CD8-positive, alpha-beta memory T cell (primary cell): ENCODE results near the gene RAB15. TPM values are rescaled to one million over a fixed set of nuclear protein-coding genes. Genes with fewer than 3 reads are reported as not detected.

ENCODE experiments used
- CTCF ChIA-PET: fragments of 350-600 bp; sonication (Branson Sonifier 250); formaldehyde crosslinking; loops from one replicate; lab custom pipeline; 2021; ENCODE audit warnings: antibody characterized with exemption; lab: Charles Lee
- POLR2A ChIA-PET: fragments of 350-600 bp; sonication (Branson Sonifier 250); formaldehyde crosslinking; loops from one replicate; lab custom pipeline; 2021; ENCODE audit warnings: antibody characterized with exemption; lab: Charles Lee
- DNase-seq, 5 donors: peaks; one replicate each; pipeline versions ENCODE4 v3.0.0 to v3.0.0-alpha.2; 2020 to 2022; ENCODE audit warnings: mixed read lengths in 1 of 5
- H3K27ac ChIP-seq: one replicate; pipeline ENCODE4 v1.7.0; 2013; ENCODE audit warnings: low read depth, mild to moderate bottlenecking, low read length, moderate library complexity
- H3K27me3 ChIP-seq: 2 replicates; pipeline ENCODE4 v1.7.0; 2013; ENCODE audit warnings: low read length, mild to moderate bottlenecking; ENCODE audit not compliant: insufficient read depth, poor library complexity, severe bottlenecking
- H3K36me3 ChIP-seq: 2 replicates; pipeline ENCODE4 v1.7.0; 2013; ENCODE audit warnings: mild to moderate bottlenecking, low read length, moderate library complexity; ENCODE audit not compliant: insufficient read depth
- H3K4me1 ChIP-seq: 2 replicates; pipeline ENCODE4 v1.7.0; 2013; ENCODE audit warnings: mild to moderate bottlenecking, low read length, moderate library complexity; ENCODE audit not compliant: insufficient read depth
- H3K4me3 ChIP-seq: 2 replicates; pipeline ENCODE4 v1.7.0; 2013; ENCODE audit warnings: mild to moderate bottlenecking, low read length
- H3K9me3 ChIP-seq: 2 replicates; pipeline ENCODE4 v1.7.0; 2013; ENCODE audit warnings: mild to moderate bottlenecking, low read length
- H3K27ac Mint-ChIP-seq, 8 donors: one replicate each; pipeline ENCODE4 v1.8.0; 2020 to 2021; ENCODE audit warnings: mixed read lengths in 8 of 8, mild to moderate bottlenecking in 6 of 8, inconsistent platforms in 3 of 8, moderate library complexity in 3 of 8
- H3K27me3 Mint-ChIP-seq, 2 donors: one replicate each; pipeline ENCODE4 v1.8.0; 2020 to 2021; ENCODE audit warnings: mixed read lengths in 2 of 2, mild to moderate bottlenecking in 1 of 2, moderate library complexity in 1 of 2
- H3K36me3 Mint-ChIP-seq, 3 donors: one replicate each; pipeline ENCODE4 v1.8.0; 2020 to 2021; ENCODE audit warnings: mixed read lengths in 3 of 3, inconsistent platforms in 1 of 3, mild to moderate bottlenecking in 1 of 3
- H3K4me1 Mint-ChIP-seq, 3 donors: one replicate each; pipeline ENCODE4 v1.8.0; 2020 to 2021; ENCODE audit warnings: mixed read lengths in 3 of 3, inconsistent platforms in 1 of 3, mild to moderate bottlenecking in 1 of 3
- H3K4me3 Mint-ChIP-seq, 7 donors: one replicate each; pipeline ENCODE4 v1.8.0; 2020 to 2021; ENCODE audit warnings: mixed read lengths in 7 of 7, mild to moderate bottlenecking in 6 of 7, moderate library complexity in 4 of 7, inconsistent platforms in 2 of 7
- H3K9me3 Mint-ChIP-seq, 5 donors: one replicate each; pipeline ENCODE4 v1.8.0; 2020 to 2022; ENCODE audit warnings: mixed read lengths in 5 of 5, mild to moderate bottlenecking in 3 of 5, moderate library complexity in 2 of 5, inconsistent platforms in 1 of 5
- polyA plus RNA-seq: library from polyadenylated mRNA; unstranded; fragments of 300-500 nt; fragmentation: Illumina TruSeq; gene quantifications from one replicate; pipeline ENCODE4 v1.2.3, GENCODE V29; 2021
- total RNA-seq, 2 experiments: library from RNA; stranded (reverse); gene quantifications; one replicate each; pipeline ENCODE4 v1.2.3, GENCODE V29; 2021

RAB15 gene
- total and polyA plus RNA-seq, 3 experiments from 2014 or later: 4.2 to 4.9 (median 4.7) TPM

DNA sequence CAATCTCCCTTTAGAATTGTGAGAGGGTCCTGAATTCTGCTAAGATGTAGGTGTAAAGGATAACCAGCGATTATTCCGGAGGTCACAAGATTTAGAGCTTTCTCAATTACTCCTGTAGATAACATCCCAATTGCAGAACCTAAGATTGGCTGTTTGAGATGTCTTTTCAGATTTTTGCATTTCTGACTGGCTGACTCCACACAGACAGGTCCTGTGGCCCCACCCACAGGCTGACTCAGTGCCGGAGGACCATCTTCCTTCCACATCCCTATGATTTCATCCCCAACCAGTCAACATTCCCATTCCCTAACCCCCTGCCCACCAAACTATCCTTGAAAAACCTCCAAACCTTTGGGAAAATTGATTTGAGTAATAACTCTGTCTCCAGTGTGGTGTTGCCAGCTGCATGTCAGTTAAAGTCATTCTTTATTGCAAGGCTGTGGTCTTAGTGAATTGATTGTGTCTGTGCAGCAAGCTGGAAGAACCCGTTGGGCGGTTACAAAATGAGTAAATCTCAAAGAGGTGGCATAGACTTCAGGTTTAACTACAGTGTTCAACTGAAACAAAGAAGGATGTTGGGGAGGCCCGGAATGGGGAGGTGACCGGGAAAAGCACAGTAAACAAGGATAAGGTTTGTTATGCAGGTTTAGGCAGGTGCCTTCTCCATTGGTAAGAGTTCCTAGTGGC lies 25.1 kb upstream of the RAB15 start:
- POLR2A ChIA-PET: no interaction called here
- CTCF ChIA-PET: no interaction called here
- H3K9me3 ChIP-seq: no peaks in the 10 kb centered on the region
- H3K4me1 Mint-ChIP-seq: peaks cover 16 to 25% (median 24%) of the 10 kb centered on the region in 3 donors
- H3K27me3 Mint-ChIP-seq: no peaks in the 10 kb centered on the region
- no peaks in the 10 kb centered on the region for H3K27me3 ChIP-seq
- no peak for DNase-seq
- no peaks in the 10 kb centered on the region for H3K9me3 Mint-ChIP-seq
- peak overlapping the region in 6 of 7 donors; percentile 75 to 86 (median 78) for H3K4me3 Mint-ChIP-seq
- H3K36me3 Mint-ChIP-seq: peaks cover 0 to 2% (median 0%) of the 10 kb centered on the region in 3 donors
- H3K27ac ChIP-seq: no peak overlapping the region
- no peaks in the 10 kb centered on the region for H3K4me1 ChIP-seq
- no peaks in the 10 kb centered on the region for H3K36me3 ChIP-seq
- H3K27ac Mint-ChIP-seq: peak overlapping the region in 7 of 8 donors; percentile 18 to 85 (median 52)
- no peak overlapping the region for H3K4me3 ChIP-seq

DNA sequence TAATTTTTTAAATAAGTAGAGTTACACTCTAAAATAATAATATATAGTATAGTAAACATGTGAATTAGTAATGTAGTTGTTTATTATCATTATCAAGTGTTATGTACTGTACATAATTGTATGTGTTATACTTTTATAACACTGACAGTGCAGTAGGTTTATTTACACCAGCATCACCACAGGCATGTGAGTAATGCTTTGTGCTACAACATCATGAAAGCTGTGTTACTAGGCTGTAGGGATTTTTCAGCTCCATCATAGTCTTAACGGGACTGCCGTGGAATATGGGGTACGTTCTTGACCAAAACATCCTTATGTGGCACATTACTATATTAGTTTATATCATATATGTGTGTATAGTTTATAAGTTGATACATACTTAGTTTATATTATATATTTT lies 23.2 kb upstream of the RAB15 start:
- Mint-ChIP-seq H3K4me3 (no peak overlapping the region), H3K4me1 (peaks cover 30 to 45% (median 41%) of the 10 kb centered on the region in 3 donors), H3K27me3 (no peaks in the 10 kb centered on the region), H3K9me3 (no peaks in the 10 kb centered on the region), H3K36me3 (peaks cover 0 to 2% (median 0%) of the 10 kb centered on the region in 3 donors), H3K27ac (no peak overlapping the region)
- Histone ChIP-seq H3K4me3 (no peak overlapping the region), H3K4me1 (peaks cover 8% of the 10 kb centered on the region), H3K27me3 (no peaks in the 10 kb centered on the region), H3K36me3 (no peaks in the 10 kb centered on the region), H3K9me3 (no peaks in the 10 kb centered on the region), H3K27ac (no peak overlapping the region)
- POLR2A ChIA-PET: no interaction called here
- CTCF ChIA-PET: interaction anchor here (1.4 kb wide), 1 partner anchor 11 kb away, joined by 4 read pairs; no protein-coding TSS in a partner anchor
- no peak for DNase-seq

DNA sequence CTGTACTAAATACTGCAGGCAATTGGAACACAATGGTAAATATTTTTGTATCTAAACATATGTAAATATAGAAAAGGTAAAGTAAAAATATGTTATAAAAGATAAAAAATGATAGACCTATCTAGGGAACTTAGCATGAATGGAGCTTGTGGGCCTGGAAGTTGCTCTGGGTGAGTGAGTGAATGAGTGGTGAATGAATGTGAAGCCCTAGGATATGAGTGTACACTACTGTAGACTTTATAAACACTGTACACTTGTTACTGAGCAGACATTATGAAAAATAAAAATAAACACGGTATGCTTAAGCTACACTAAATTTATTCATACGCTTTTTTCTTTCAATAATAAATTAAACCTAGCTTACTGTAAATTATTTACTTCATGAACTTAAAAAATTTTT lies 22.4 kb upstream of the RAB15 start:
- H3K4me1 ChIP-seq: peaks cover 15% of the 10 kb centered on the region
- no peaks in the 10 kb centered on the region for H3K27me3 ChIP-seq
- Mint-ChIP-seq H3K27me3 (no peaks in the 10 kb centered on the region), H3K9me3 (peaks cover 0 to 2% (median 0%) of the 10 kb centered on the region in 5 donors), H3K4me1 (peaks cover 38 to 52% (median 49%) of the 10 kb centered on the region in 3 donors), H3K4me3 (no peak overlapping the region), H3K27ac (no peak overlapping the region), H3K36me3 (peaks cover 0 to 2% (median 0%) of the 10 kb centered on the region in 3 donors)
- H3K9me3 ChIP-seq: no peaks in the 10 kb centered on the region
- DNase-seq: no peak
- H3K27ac ChIP-seq: no peak overlapping the region
- H3K36me3 ChIP-seq: no peaks in the 10 kb centered on the region
- POLR2A ChIA-PET: no interaction called here
- CTCF ChIA-PET: interaction anchor here (1.4 kb wide), 2 partner anchors 10 to 11 kb away, joined by 3 to 4 read pairs; no protein-coding TSS in a partner anchor
- H3K4me3 ChIP-seq: no peak overlapping the region

DNA sequence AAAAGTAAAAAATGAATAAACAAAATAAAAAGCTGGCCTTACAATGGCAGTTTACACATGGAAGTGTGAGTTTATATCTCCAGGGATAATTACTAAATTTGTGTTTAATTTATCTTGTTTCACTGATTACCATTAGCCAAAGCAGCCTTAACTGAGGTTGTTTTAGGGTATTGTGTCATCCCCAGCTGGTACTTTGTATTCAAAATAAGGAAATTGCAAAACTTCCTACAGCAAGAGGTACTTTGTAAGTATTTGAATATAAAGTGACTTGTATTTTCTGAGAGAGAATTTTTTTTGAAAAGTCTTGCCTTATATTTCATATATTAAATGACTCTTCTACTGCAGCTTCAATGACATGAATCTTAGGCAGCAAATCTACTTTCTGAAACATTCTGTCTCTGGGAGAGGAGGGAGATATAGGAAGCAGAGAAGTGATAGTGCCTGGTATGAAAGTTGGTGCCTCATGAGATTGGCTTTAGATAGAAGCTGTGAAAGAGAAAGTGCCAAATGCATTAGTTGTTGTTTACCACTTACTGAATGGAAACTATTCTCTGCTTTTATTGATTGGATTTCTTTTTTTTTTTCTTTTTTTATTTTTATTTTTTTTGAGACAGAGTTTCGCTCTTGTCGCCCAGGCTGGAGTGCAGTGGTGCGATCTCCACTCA lies 21.3 kb upstream of the RAB15 start:
- Histone ChIP-seq H3K4me1 (peaks cover 21% of the 10 kb centered on the region), H3K9me3 (no peaks in the 10 kb centered on the region), H3K27ac (no peak overlapping the region), H3K4me3 (no peak overlapping the region), H3K27me3 (no peaks in the 10 kb centered on the region), H3K36me3 (no peaks in the 10 kb centered on the region)
- H3K27me3 Mint-ChIP-seq: no peaks in the 10 kb centered on the region
- ChIA-PET POLR2A (no interaction called here), CTCF (interaction anchor here (1.4 kb wide), 1 partner anchor 10 kb away, joined by 3 read pairs; no protein-coding TSS in a partner anchor)
- H3K9me3 Mint-ChIP-seq: peaks cover 0 to 2% (median 0%) of the 10 kb centered on the region in 5 donors
- peaks cover 0 to 2% (median 0%) of the 10 kb centered on the region in 3 donors for H3K36me3 Mint-ChIP-seq
- H3K4me1 Mint-ChIP-seq: peaks cover 44 to 61% (median 56%) of the 10 kb centered on the region in 3 donors
- DNase-seq: no peak
- peak overlapping the region in 1 of 7 donors; percentile 4 for H3K4me3 Mint-ChIP-seq
- peak overlapping the region in 2 of 8 donors; percentile 24 to 69 for H3K27ac Mint-ChIP-seq

DNA sequence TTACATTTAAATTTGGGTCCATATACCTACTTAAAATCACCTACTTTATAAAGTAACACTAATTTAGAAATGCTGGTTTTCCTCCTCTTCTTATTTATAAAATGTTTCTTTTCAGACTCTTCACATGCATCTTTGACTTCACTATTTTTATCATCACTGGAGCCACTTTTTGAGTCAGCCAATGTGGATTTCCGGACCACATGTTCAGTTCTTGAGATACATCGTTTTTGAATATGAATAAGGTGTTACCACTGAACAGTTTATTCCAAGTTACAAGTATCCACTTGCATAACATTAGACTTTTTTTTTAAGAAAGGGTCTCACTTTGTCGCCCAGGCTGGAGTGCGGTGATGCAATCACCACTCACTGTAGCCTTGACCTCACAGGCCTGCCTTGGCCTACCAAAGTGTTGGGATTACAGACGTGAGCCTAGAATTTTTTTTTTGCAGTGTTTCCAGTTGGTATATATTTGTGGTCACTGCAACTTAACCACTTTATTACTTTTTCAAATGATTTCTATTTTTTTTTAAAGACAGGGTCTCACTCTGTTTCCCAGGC lies 20.3 kb upstream of the RAB15 start:
- Histone ChIP-seq H3K9me3 (no peaks in the 10 kb centered on the region), H3K27ac (no peak overlapping the region), H3K4me1 (peaks cover 29% of the 10 kb centered on the region), H3K4me3 (no peak overlapping the region), H3K36me3 (no peaks in the 10 kb centered on the region), H3K27me3 (no peaks in the 10 kb centered on the region)
- H3K36me3 Mint-ChIP-seq: peaks cover 0 to 2% (median 0%) of the 10 kb centered on the region in 3 donors
- ChIA-PET POLR2A (no interaction called here), CTCF (interaction anchor here (0.9 to 1.1 kb wide), 2 partner anchors 27 to 110 kb away, joined by 3 to 4 read pairs; partner anchors contain the start of gene MAX)
- H3K27ac Mint-ChIP-seq: peak overlapping the region in 4 of 8 donors; percentile 11 to 76 (median 46)
- H3K4me3 Mint-ChIP-seq: no peak overlapping the region
- DNase-seq: no peak
- peaks cover 47 to 57% (median 56%) of the 10 kb centered on the region in 3 donors for H3K4me1 Mint-ChIP-seq
- H3K27me3 Mint-ChIP-seq: no peaks in the 10 kb centered on the region
- H3K9me3 Mint-ChIP-seq: peaks cover 0 to 2% (median 0%) of the 10 kb centered on the region in 5 donors

DNA sequence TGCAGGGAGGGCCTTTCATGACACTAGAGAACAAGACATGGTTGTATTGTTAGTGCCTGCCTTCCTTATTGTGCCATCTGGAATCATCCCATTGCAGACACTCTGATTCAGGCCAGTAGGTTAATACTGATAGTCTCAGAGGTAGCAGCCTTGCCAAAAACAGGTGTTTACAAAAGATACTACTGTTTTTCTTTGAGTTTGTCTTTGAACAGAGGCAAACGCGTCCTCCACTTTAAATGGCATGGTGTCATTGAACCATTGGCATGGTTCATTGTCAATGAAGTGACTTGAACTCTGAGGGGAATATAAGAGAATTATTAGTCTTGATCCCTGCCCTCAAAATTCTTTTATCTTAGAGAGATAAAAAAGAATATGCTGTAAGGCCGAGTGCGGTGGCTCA lies 18.8 kb upstream of the RAB15 start:
- Histone ChIP-seq H3K36me3 (no peaks in the 10 kb centered on the region), H3K27ac (no peak overlapping the region), H3K4me3 (no peak overlapping the region), H3K9me3 (no peaks in the 10 kb centered on the region), H3K4me1 (peaks cover 36% of the 10 kb centered on the region), H3K27me3 (no peaks in the 10 kb centered on the region)
- POLR2A ChIA-PET: interaction anchor here (0.9 kb wide), 1 partner anchor 10 kb away, joined by 3 read pairs; no protein-coding TSS in a partner anchor
- Mint-ChIP-seq H3K4me1 (peaks cover 51 to 66% (median 58%) of the 10 kb centered on the region in 3 donors), H3K27me3 (no peaks in the 10 kb centered on the region), H3K27ac (peak overlapping the region in 5 of 8 donors; percentile 57 to 95 (median 75)), H3K4me3 (peak overlapping the region in 3 of 7 donors; percentile 36 to 79 (median 56)), H3K9me3 (peaks cover 0 to 2% (median 0%) of the 10 kb centered on the region in 5 donors), H3K36me3 (peaks cover 0 to 5% (median 2%) of the 10 kb centered on the region in 3 donors)
- CTCF ChIA-PET: interaction anchor here (1.8 kb wide), 1 partner anchor 168 kb away, joined by 4 read pairs; no protein-coding TSS in a partner anchor
- no peak for DNase-seq

DNA sequence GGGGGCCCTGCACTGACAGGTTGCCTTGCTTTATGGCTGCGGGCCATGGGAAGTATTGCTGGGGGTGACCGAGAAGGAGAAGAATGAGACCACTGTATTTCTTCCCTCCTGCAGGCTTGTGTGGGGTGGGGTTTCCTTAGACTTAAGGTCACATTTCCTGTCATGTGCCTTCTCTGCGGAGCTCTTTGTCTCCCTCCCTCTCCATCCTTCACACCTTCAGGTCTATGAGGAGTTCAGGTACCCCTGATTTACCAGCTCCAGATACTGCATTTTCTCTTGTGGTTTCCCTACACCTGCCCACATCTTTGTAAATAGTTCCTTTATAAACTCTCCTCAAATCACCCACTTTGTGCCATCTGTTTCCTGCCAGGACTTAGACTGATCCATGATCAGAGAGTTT lies 18.2 kb upstream of the RAB15 start:
- no peaks in the 10 kb centered on the region for H3K27me3 ChIP-seq
- no peak overlapping the region for H3K27ac ChIP-seq
- Mint-ChIP-seq H3K4me3 (peak overlapping the region; percentile 36 to 79 (median 73)), H3K27me3 (peaks cover 0 to 2% of the 10 kb centered on the region in 2 donors), H3K27ac (peak overlapping the region; percentile 57 to 93 (median 67)), H3K4me1 (peaks cover 52 to 66% (median 58%) of the 10 kb centered on the region in 3 donors), H3K9me3 (peaks cover 0 to 2% (median 0%) of the 10 kb centered on the region in 5 donors), H3K36me3 (peaks cover 0 to 5% (median 2%) of the 10 kb centered on the region in 3 donors)
- H3K4me1 ChIP-seq: peaks cover 38% of the 10 kb centered on the region
- DNase-seq: peak in 2 of 5 donors; percentile 34
- no peaks in the 10 kb centered on the region for H3K9me3 ChIP-seq
- no peaks in the 10 kb centered on the region for H3K36me3 ChIP-seq
- H3K4me3 ChIP-seq: peak overlapping the region; percentile 16
- ChIA-PET CTCF (interaction anchor here (1.0 to 1.8 kb wide), 2 partner anchors 99 to 167 kb away, joined by 3 to 4 read pairs; no protein-coding TSS in a partner anchor), POLR2A (interaction anchor here (0.9 kb wide), 1 partner anchor 10 kb away, joined by 3 read pairs; no protein-coding TSS in a partner anchor)
